ENCODE results near the gene HCST. TPM values are rescaled to one million over a fixed set of nuclear protein-coding genes. Genes with fewer than 3 reads are reported as not detected.

HCST gene
- total and polyA plus RNA-seq, 2 of the 13 experiments (the other 11 are each of a cell fraction or from before 2014, with no cell fraction given): 0.24 to 1.2 TPM

GRCh38 chr19:35931161-35931873 lies 29.0 kb downstream of the HCST start (continued):
- TF ChIP-seq ZNF646 (CRISPR knock-in tag; IDR thresholded peaks at IDR 0.05): no peak
- no peak for TF ChIP-seq ARHGAP35 (CRISPR knock-in tag; IDR thresholded peaks at IDR 0.05; ENCODE audit: borderline replicate concordance)
- TF ChIP-seq FOXO4 (CRISPR knock-in tag; conservative IDR thresholded peaks at IDR 0.05): no peak
- no peak for TF ChIP-seq MED13 (CRISPR knock-in tag; IDR thresholded peaks at IDR 0.05)
- peak; percentile 4; the same call in 1 of the 2 replicates for TF ChIP-seq SRY (CRISPR knock-in tag; IDR thresholded peaks at IDR 0.05)
- TF ChIP-seq BRCA1 (CRISPR knock-in tag; IDR thresholded peaks at IDR 0.05): 0 out of 2 replicates have a peak, but pooled peaks have one; percentile 30
- TF ChIP-seq FIP1L1 (IDR thresholded peaks at IDR 0.05; ENCODE audit: borderline replicate concordance, insufficient read depth, low read depth, low read length): no peak
- TF ChIP-seq HMGA1 (CRISPR knock-in tag; conservative IDR thresholded peaks at IDR 0.05): no peak
- TF ChIP-seq MEIS2 (CRISPR knock-in tag; IDR thresholded peaks at IDR 0.05): no peak
- TF ChIP-seq NPAS2 (CRISPR knock-in tag; IDR thresholded peaks at IDR 0.05; ENCODE audit: borderline replicate concordance): no peak
- no peak for TF ChIP-seq YY1 (IDR thresholded peaks at IDR 0.05; ENCODE audit: insufficient read depth, insufficient replicate concordance, low read depth, low read length)
- TF ChIP-seq ZNF143 (CRISPR knock-in tag; IDR thresholded peaks at IDR 0.05): peak; percentile 98
- no peak for TF ChIP-seq ZNF615 (CRISPR knock-in tag; IDR thresholded peaks at IDR 0.05; ENCODE audit: borderline replicate concordance)
- TF ChIP-seq STAG1 (CRISPR knock-in tag; IDR thresholded peaks at IDR 0.05): peak; percentile 98
- TF ChIP-seq ZNF34 (CRISPR knock-in tag; IDR thresholded peaks at IDR 0.05; ENCODE audit: borderline replicate concordance): 0 out of 2 replicates have a peak, but pooled peaks have one; percentile 24
- TF ChIP-seq KLF16 (CRISPR knock-in tag; IDR thresholded peaks at IDR 0.05): peak in 1 of 2 experiments; percentile 93; a peak in 2 of 4 replicates
- no peak for TF ChIP-seq ADNP (CRISPR knock-in tag; IDR thresholded peaks at IDR 0.05)
- TF ChIP-seq ZNF382 (CRISPR knock-in tag; IDR thresholded peaks at IDR 0.05; ENCODE audit: borderline replicate concordance): no peak
- no peak for TF ChIP-seq ZNF703 (CRISPR knock-in tag; IDR thresholded peaks at IDR 0.05; ENCODE audit: borderline replicate concordance)
- peak; percentile 53; the same call in 1 of the 2 replicates for TF ChIP-seq ZNF652 (CRISPR knock-in tag; IDR thresholded peaks at IDR 0.05; ENCODE audit: borderline replicate concordance, low read depth)
- peak; percentile 54; the same call in 1 of the 2 replicates for TF ChIP-seq ZKSCAN8 (CRISPR knock-in tag; IDR thresholded peaks at IDR 0.05; ENCODE audit: borderline replicate concordance)
- 0 out of 2 replicates have a peak, but pooled peaks have one; percentile 15 for TF ChIP-seq KDM4B (CRISPR knock-in tag; IDR thresholded peaks at IDR 0.05)
- TF ChIP-seq ZMYM4 (CRISPR knock-in tag; IDR thresholded peaks at IDR 0.05): peak; percentile 74
